Gastrocnemius medialis (tissue), 4 donors: ENCODE results near the gene CYP4X1.

Experiments
- CTCF ChIP-seq, 5 experiments: fragments of 450-650 bp in 3 of 5; fragments of 200-600 bp in 2 of 5; sonication (generic) in 2 of 5; IDR thresholded peaks in 4 of 5; conservative IDR thresholded peaks in 1 of 5; 1 replicate in 4 of 5; 2 replicates in 1 of 5; pipeline ENCODE4 v1.5.1; 2016 to 2019; ENCODE audit warnings: antibody characterized with exemption in 5 of 5, mild to moderate bottlenecking in 3 of 5, moderate library complexity in 3 of 5
- POLR2A ChIP-seq, 2 donors: fragments of 450-650 bp; IDR thresholded peaks; one replicate each; pipeline ENCODE4 v1.6.1; 2017; ENCODE audit warnings: antibody characterized with exemption in 2 of 2, mild to moderate bottlenecking in 2 of 2, moderate library complexity in 2 of 2

- TF ChIP-seq CTCF (IDR thresholded peaks at IDR 0.05 in 4 of 5, conservative IDR thresholded peaks at IDR 0.05 in 1 of 5) (no peak), POLR2A (IDR thresholded peaks at IDR 0.05) (no peak)
Observed at GRCh38 chr1:46983830-46984586, 39.5 kb upstream of the CYP4X1 start.
